Measurements from ENCODE around the gene TRAF2.

The TRAF2 gene

DNA sequence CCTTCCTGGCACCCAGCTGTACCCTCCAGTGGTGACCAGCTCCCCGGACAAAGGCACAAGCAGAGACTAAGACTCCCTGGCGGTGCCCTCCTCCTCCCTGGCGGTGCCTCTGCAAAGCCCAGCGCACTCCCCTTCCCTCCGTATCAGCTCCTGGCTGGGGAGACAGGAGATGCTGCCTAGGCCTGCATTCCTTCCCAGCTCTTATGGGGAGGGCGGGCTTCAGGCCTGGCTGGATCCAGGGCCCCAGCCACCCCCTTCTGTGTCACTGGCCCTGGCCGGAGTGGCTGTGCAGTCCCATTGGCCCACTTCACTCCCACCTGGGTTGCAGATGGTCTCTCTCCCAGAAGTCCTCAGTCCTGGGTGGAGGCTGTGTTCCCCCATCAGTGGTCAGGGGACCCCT, 72.2 kb downstream of the TRAF2 start:
- in situ Hi-C loops (cut with MboI; ENCODE audit: low sequenced_read_pairs), result no loop called here

- in situ Hi-C loops (cut with MboI; ENCODE audit: low sequenced_read_pairs), result no loop called here
Measured at GRCh38 chr9:136958898-136959850, 72.9 kb downstream of the TRAF2 start.

GRCh38 chr9:136960212-136960937, 74.1 kb downstream of the TRAF2 start:
- in situ Hi-C loops (cut with MboI; ENCODE audit: low sequenced_read_pairs), result no loop called here

- in situ Hi-C loops (cut with MboI; ENCODE audit: low sequenced_read_pairs), result no loop called here
Measured at GRCh38 chr9:136960938-136961275, 74.6 kb downstream of the TRAF2 start.

DNA sequence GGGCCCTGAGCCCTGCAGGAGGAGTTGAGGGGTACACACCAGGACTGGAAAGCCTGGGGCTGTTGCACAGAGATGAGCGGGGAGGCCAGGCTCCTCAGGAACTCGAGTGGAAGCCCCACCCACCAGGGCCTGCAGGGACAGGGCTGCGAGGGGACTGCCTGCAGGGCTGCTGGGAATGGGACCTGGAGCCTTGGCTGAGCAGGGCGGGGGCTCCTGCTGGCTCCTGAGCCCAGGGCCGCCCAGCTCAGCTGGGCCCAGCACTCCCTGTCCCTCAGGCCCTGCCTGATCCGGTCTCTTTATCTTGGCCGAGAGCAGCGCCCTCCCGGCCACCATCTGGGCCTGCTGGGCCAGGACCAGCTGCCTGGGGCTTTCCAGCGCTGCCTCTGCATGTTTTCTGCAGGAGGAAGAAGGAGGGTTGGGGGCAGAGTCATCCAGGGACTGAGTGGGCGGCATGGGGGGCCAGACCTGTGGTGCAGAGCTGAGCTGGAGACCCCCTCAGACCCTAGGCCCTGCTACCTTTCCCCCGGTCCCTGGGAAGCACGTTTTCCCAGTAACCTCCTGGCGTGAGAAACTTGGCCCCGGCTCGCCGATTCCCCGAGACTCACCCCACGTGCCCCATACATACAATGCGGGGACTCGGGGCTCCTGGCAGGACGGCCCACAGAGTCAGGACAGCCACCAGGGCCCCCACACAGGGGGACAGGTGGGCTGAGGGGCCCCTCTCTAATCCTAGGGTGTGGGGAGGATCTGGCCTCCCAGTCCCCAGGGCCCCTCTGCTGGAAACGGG, 75.2 kb downstream of the TRAF2 start:
- in situ Hi-C loops (cut with MboI; ENCODE audit: low sequenced_read_pairs), result no loop called here

- in situ Hi-C loops (cut with MboI; ENCODE audit: low sequenced_read_pairs), result no loop called here
Measured at GRCh38 chr9:136962163-136962562, 75.8 kb downstream of the TRAF2 start.

DNA sequence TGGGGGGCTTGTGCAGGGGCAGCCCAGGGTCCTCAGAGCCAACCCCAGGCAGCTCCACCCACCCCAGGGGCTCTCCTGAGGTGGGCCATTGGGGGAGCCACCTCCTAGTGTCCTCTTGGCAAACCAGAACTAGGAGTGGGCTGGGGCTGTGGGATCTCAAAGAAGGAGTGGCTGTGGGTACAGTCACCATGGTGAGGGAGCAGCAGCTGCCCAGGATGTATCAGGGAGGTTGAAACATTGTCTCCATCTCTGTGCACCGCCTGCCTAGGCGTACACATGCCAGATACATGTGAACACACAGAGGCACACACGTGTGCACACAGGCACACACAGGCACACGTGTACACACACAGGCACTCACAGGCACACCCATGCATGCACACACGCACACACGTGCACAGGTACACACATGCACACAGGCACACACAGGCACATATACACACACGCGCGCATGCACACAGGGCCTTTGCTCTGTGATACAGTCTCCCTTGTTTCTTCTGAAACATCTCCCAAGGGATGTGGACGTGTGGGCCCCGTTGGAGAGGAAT, 76.5 kb downstream of the TRAF2 start:
- in situ Hi-C loops (cut with MboI; ENCODE audit: low sequenced_read_pairs), result no loop called here

DNA sequence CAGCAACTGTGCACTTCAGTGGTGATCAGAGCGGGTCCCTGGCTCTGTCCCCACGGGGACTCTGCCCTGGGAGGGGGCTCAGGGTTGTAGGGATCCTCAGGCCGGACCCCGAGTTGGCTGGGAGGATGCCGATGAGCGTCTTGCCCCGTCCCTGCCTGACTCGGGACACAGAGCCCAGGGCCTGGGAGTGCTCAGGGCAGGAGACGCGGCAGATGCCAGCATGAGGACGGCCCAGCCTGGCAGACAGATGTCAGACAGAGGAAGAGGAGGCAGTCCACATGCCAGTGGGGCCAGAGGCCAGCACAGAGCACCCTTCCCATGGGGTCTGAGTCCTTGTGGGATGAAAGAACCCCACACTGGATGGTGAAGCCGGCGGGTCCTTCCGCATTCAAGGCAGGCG, 77.0 kb downstream of the TRAF2 start:
- in situ Hi-C loops (cut with MboI; ENCODE audit: low sequenced_read_pairs), result no loop called here

DNA sequence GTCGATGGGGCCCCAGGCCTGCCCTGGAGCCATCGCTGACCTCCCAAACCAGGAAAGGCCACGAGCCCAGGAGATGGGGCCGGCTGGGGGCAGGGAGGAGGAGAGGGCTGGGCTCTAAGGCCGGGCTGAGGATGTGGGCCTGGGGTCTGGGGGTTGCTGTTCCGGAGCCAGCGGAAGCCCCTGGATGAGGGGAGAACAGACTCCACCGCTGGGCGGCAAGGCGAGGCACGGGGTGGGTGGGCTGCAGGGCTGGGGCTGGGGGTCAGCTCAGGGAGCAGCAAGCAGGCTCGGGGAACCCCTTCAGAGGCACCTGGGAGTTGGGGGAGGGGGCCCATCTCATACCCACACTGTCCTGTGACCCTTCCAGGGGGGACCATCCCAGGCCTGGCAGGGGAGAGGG, 77.4 kb downstream of the TRAF2 start:
- in situ Hi-C loops (cut with MboI; ENCODE audit: low sequenced_read_pairs), result no loop called here

DNA sequence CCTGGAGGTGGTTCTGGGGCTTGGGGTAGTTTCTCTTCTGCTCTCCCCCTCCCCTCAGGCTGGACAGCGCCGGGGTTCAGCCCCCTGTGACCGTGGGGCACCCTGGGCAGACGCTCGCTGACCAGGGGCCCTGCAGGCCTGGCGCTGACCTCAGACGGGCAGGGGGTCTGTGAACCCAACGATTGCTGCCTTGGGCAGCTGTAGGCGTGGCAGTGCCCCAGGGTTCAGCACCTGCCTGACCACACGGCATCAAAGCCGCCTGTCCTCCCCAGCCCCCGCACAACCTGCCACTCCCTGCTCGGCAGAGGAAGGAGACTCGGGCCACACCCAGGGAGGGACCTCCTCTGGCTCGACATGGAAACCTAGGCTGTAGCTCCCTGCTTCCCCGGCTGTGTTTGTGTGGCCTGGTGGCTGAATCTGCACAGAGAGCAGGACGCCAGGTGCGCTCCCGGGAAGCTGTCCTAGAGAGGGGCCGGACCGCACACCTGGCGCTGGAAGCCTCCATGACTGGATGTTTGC, 77.9 kb downstream of the TRAF2 start:
- in situ Hi-C loops (cut with MboI; ENCODE audit: low sequenced_read_pairs), result no loop called here

- in situ Hi-C loops (cut with MboI; ENCODE audit: low sequenced_read_pairs), result no loop called here
Measured at GRCh38 chr9:136964833-136965422, 78.6 kb downstream of the TRAF2 start.

DNA sequence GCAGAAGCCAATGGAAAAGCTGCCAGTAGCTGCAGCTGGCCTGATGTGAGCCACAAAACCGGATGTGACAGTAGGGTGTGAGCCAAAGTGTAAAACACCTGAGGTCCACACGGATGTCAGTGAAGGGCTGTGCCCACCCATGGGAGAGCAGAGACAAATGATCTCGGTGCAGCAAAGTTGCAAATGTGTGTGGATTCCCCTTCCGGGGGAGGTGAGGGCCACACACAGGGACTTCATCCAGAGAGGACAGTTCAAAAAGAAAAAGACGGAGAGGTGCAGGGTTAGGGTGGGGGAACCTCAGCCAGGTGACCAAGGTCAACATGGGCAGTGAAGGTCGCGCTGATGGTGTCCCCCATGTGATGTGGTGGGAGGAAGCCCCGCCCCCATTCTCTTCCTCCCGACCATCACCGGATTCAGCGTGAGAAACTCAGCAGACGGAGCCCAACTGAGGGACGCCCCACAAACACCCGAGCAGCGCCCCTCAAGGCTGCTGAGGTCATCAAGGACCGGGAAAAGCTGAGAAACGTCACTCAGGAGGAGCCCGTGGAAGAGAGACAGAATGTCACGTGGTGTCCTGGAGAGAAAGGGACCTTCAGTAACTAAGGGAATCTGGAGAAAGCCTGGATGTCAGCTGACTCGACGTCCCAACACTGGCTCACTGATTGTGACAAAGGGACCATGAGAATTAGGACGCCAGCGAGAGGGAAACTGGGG, 79.6 kb downstream of the TRAF2 start:
- in situ Hi-C loops (cut with MboI; ENCODE audit: low sequenced_read_pairs), result no loop called here

- in situ Hi-C loops (cut with MboI; ENCODE audit: low sequenced_read_pairs), result no loop called here
Measured at GRCh38 chr9:136968333-136969127, 82.2 kb downstream of the TRAF2 start.

- in situ Hi-C loops (cut with MboI; ENCODE audit: low sequenced_read_pairs), result no loop called here
Measured at GRCh38 chr9:136969150-136969549, 82.8 kb downstream of the TRAF2 start.

DNA sequence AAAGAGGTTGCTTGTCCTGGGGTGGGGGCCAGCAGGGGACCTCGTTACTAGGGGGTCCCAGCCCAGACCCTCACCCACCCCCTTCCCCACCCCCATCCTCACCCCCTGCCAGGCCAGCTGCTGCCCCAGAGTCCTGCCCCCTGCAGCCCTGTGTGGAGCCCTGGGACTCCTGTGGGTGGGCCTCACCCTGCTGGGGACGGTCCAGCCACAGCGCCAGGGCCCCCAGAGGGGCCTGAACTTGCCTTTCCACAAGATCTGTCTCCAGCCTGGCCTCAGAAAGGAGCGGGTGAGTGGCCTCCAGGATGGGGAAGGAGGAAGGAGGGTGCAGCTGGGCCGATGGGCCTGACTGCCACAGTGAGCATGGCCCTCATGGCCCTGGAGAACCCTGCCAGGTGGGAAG, 83.5 kb downstream of the TRAF2 start:
- in situ Hi-C loops (cut with MboI; ENCODE audit: low sequenced_read_pairs), result no loop called here

GRCh38 chr9:136970361-136970760, 84.0 kb downstream of the TRAF2 start:
- in situ Hi-C loops (cut with MboI; ENCODE audit: low sequenced_read_pairs), result no loop called here

GRCh38 chr9:136971746-136972145, 85.4 kb downstream of the TRAF2 start:
- in situ Hi-C loops (cut with MboI; ENCODE audit: low sequenced_read_pairs), result no loop called here

GRCh38 chr9:136972335-136972734, 86.0 kb downstream of the TRAF2 start:
- in situ Hi-C loops (cut with MboI; ENCODE audit: low sequenced_read_pairs), result no loop called here

DNA sequence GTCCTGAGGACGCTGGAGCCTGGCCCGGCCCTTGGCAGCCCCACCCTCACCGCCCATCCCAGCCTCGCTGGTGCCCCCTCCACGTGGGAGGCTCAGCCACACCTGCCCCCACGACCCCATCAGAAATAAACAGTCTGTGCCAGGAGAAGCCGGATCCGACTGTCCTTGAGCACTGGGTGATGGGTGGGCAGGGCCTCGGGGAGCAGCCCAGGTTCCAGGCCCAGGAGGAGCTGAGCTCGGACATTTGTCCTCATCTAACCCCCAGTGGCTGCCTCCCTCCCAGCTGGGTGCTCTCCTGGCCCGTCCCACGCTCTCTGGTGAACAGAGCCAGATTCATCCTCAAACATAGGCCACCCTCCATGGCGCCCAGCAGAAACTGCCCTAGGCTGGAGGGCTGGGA, 86.4 kb downstream of the TRAF2 start:
- in situ Hi-C loops (cut with MboI; ENCODE audit: low sequenced_read_pairs), result no loop called here
